Measurements from ENCODE around the gene WDR62. TPM values are rescaled to one million over a fixed set of nuclear protein-coding genes. Genes with fewer than 3 reads are reported as not detected.
A peak's percentile ranks its signal among the peaks of the same experiment; 100 is the strongest.

The WDR62 gene
- total RNA-seq, 1 donor from 2014 or later: 0.48 TPM

- DNase-seq (ENCODE audit: low spot score) (no peak), ATAC-seq (no peak)
Measured at GRCh38 chr19:36073121-36073876, 18.6 kb downstream of the WDR62 start.

GRCh38 chr19:36079389-36079945 is 24.8 kb downstream of the WDR62 start:
- ATAC-seq (no peak), DNase-seq (ENCODE audit: low spot score) (no peak)

- no peak for DNase-seq (ENCODE audit: low spot score)
- ATAC-seq: no peak
Measured at GRCh38 chr19:36081385-36081784, 26.7 kb downstream of the WDR62 start.

GRCh38 chr19:36081894-36082293 is 27.2 kb downstream of the WDR62 start:
- no peak for ATAC-seq

GRCh38 chr19:36082916-36083315 is 28.2 kb downstream of the WDR62 start:
- ATAC-seq (no peak), DNase-seq (ENCODE audit: low spot score) (no peak)

More at GRCh38 chr19:36081894-36082293, 27.2 kb downstream of the WDR62 start:
- no peak for DNase-seq (ENCODE audit: low spot score)

GRCh38 chr19:36084231-36085009 is 29.7 kb downstream of the WDR62 start:
- ATAC-seq: no peak

GRCh38 chr19:36086326-36086725 is 31.6 kb downstream of the WDR62 start:
- no peak for ATAC-seq
- no peak for DNase-seq (ENCODE audit: low spot score)

More at GRCh38 chr19:36084231-36085009, 29.7 kb downstream of the WDR62 start:
- DNase-seq (ENCODE audit: low spot score): no peak

- DNase-seq (ENCODE audit: low spot score) (no peak), ATAC-seq (no peak)
Measured at GRCh38 chr19:36089847-36090246, 35.1 kb downstream of the WDR62 start.

GRCh38 chr19:36090910-36091695 is 36.4 kb downstream of the WDR62 start:
- DNase-seq (ENCODE audit: low spot score) (no peak), ATAC-seq (no peak)

- DNase-seq (ENCODE audit: low spot score) (no peak), ATAC-seq (no peak)
Measured at GRCh38 chr19:36092566-36092965, 37.9 kb downstream of the WDR62 start.

GRCh38 chr19:36093146-36093662 is 38.5 kb downstream of the WDR62 start:
- DNase-seq (ENCODE audit: low spot score) (no peak), ATAC-seq (no peak)

- no peak for DNase-seq (ENCODE audit: low spot score)
- no peak for ATAC-seq
Measured at GRCh38 chr19:36093687-36094086, 39.0 kb downstream of the WDR62 start.

- no peak for DNase-seq (ENCODE audit: low spot score)
- no peak for ATAC-seq
Measured at GRCh38 chr19:36097036-36097435, 42.3 kb downstream of the WDR62 start.

- DNase-seq (ENCODE audit: low spot score): no peak
- no peak for ATAC-seq
Measured at GRCh38 chr19:36099166-36099785, 44.6 kb downstream of the WDR62 start.

- DNase-seq (ENCODE audit: low spot score) (no peak), ATAC-seq (peak; percentile 13)
Measured at GRCh38 chr19:36100476-36100875, 45.8 kb downstream of the WDR62 start.

GRCh38 chr19:36101550-36102327 is 47.0 kb downstream of the WDR62 start:
- ATAC-seq (no peak), DNase-seq (ENCODE audit: low spot score) (no peak)

GRCh38 chr19:36103040-36103626 is 48.4 kb downstream of the WDR62 start:
- DNase-seq (ENCODE audit: low spot score): no peak
- no peak for ATAC-seq

GRCh38 chr19:36103842-36104552 is 49.3 kb downstream of the WDR62 start:
- no peak for ATAC-seq
- no peak for DNase-seq (ENCODE audit: low spot score)

GRCh38 chr19:36106441-36106840 is 51.7 kb downstream of the WDR62 start:
- DNase-seq (ENCODE audit: low spot score): no peak
- ATAC-seq: no peak
